ENCODE data around the gene DNAH10.

The DNAH10 gene

GRCh38 chr12:123892853-123893252 lies 130.8 kb downstream of the DNAH10 start:
- Mint-ChIP-seq H3K4me1 (no peaks in the 10 kb centered on the region), H3K36me3 (no peaks in the 10 kb centered on the region), H3K27ac (no peak overlapping the region), H3K9me3 (no peaks in the 10 kb centered on the region), H3K4me3 (no peak overlapping the region), H3K27me3 (peaks cover 1% of the 10 kb centered on the region)

GRCh38 chr12:123893276-123893675 lies 131.2 kb downstream of the DNAH10 start:
- H3K4me3 Mint-ChIP-seq, result no peak overlapping the region
- H3K27ac Mint-ChIP-seq, result no peak overlapping the region

GRCh38 chr12:123894823-123895345 lies 132.8 kb downstream of the DNAH10 start:
- H3K36me3 Mint-ChIP-seq, result no peaks in the 10 kb centered on the region
- peaks cover 1% of the 10 kb centered on the region for H3K27me3 Mint-ChIP-seq
- H3K4me1 Mint-ChIP-seq, result no peaks in the 10 kb centered on the region
- no peak overlapping the region for H3K4me3 Mint-ChIP-seq
- H3K9me3 Mint-ChIP-seq, result no peaks in the 10 kb centered on the region
- no peak overlapping the region for H3K27ac Mint-ChIP-seq

More at GRCh38 chr12:123893276-123893675, 131.2 kb downstream of the DNAH10 start:
- Mint-ChIP-seq H3K4me1 (no peaks in the 10 kb centered on the region), H3K9me3 (no peaks in the 10 kb centered on the region), H3K36me3 (no peaks in the 10 kb centered on the region), H3K27me3 (peaks cover 1% of the 10 kb centered on the region)

GRCh38 chr12:123895451-123895850 lies 133.3 kb downstream of the DNAH10 start:
- Mint-ChIP-seq H3K4me1 (no peaks in the 10 kb centered on the region), H3K27ac (no peak overlapping the region), H3K9me3 (no peaks in the 10 kb centered on the region), H3K27me3 (peaks cover 1% of the 10 kb centered on the region), H3K4me3 (no peak overlapping the region), H3K36me3 (no peaks in the 10 kb centered on the region)

- H3K27ac Mint-ChIP-seq, result no peak overlapping the region
- H3K4me1 Mint-ChIP-seq, result peaks cover 5% of the 10 kb centered on the region
- no peak overlapping the region for H3K4me3 Mint-ChIP-seq
- no peaks in the 10 kb centered on the region for H3K27me3 Mint-ChIP-seq
- no peaks in the 10 kb centered on the region for H3K36me3 Mint-ChIP-seq
- H3K9me3 Mint-ChIP-seq, result no peaks in the 10 kb centered on the region
Observed at GRCh38 chr12:123896767-123897166, 134.7 kb downstream of the DNAH10 start.

GRCh38 chr12:123897221-123897620 lies 135.1 kb downstream of the DNAH10 start:
- Mint-ChIP-seq H3K36me3 (no peaks in the 10 kb centered on the region), H3K4me3 (no peak overlapping the region), H3K4me1 (peaks cover 5% of the 10 kb centered on the region), H3K27ac (no peak overlapping the region), H3K9me3 (no peaks in the 10 kb centered on the region), H3K27me3 (no peaks in the 10 kb centered on the region)

- Mint-ChIP-seq H3K4me1 (peaks cover 5% of the 10 kb centered on the region), H3K4me3 (no peak overlapping the region), H3K27me3 (no peaks in the 10 kb centered on the region), H3K27ac (no peak overlapping the region), H3K36me3 (no peaks in the 10 kb centered on the region), H3K9me3 (no peaks in the 10 kb centered on the region)
Observed at GRCh38 chr12:123898673-123899072, 136.6 kb downstream of the DNAH10 start.

GRCh38 chr12:123899368-123899767 lies 137.3 kb downstream of the DNAH10 start:
- Mint-ChIP-seq H3K9me3 (no peaks in the 10 kb centered on the region), H3K4me1 (peaks cover 5% of the 10 kb centered on the region), H3K27ac (no peak overlapping the region), H3K36me3 (no peaks in the 10 kb centered on the region), H3K27me3 (no peaks in the 10 kb centered on the region), H3K4me3 (no peak overlapping the region)

- H3K4me3 Mint-ChIP-seq, result no peak overlapping the region
Observed at GRCh38 chr12:123900871-123901376, 138.8 kb downstream of the DNAH10 start.

GRCh38 chr12:123902821-123903220 lies 140.7 kb downstream of the DNAH10 start:
- H3K27me3 Mint-ChIP-seq, result no peaks in the 10 kb centered on the region
- H3K4me3 Mint-ChIP-seq, result no peak overlapping the region
- H3K4me1 Mint-ChIP-seq, result peaks cover 12% of the 10 kb centered on the region
- H3K27ac Mint-ChIP-seq, result no peak overlapping the region
- no peaks in the 10 kb centered on the region for H3K36me3 Mint-ChIP-seq
- H3K9me3 Mint-ChIP-seq, result no peaks in the 10 kb centered on the region

More at GRCh38 chr12:123900871-123901376, 138.8 kb downstream of the DNAH10 start:
- no peaks in the 10 kb centered on the region for H3K27me3 Mint-ChIP-seq
- H3K9me3 Mint-ChIP-seq, result no peaks in the 10 kb centered on the region
- no peaks in the 10 kb centered on the region for H3K36me3 Mint-ChIP-seq
- no peak overlapping the region for H3K27ac Mint-ChIP-seq
- peaks cover 12% of the 10 kb centered on the region for H3K4me1 Mint-ChIP-seq

GRCh38 chr12:123903301-123904065 lies 141.4 kb downstream of the DNAH10 start:
- Mint-ChIP-seq H3K4me1 (peaks cover 12% of the 10 kb centered on the region), H3K27ac (no peak overlapping the region), H3K27me3 (no peaks in the 10 kb centered on the region), H3K4me3 (no peak overlapping the region), H3K9me3 (no peaks in the 10 kb centered on the region), H3K36me3 (no peaks in the 10 kb centered on the region)

- Mint-ChIP-seq H3K4me1 (peaks cover 12% of the 10 kb centered on the region), H3K27ac (peak overlapping the region; percentile 52), H3K4me3 (no peak overlapping the region), H3K27me3 (no peaks in the 10 kb centered on the region), H3K36me3 (no peaks in the 10 kb centered on the region), H3K9me3 (no peaks in the 10 kb centered on the region)
Observed at GRCh38 chr12:123905319-123905925, 143.3 kb downstream of the DNAH10 start.

GRCh38 chr12:123906711-123907420 lies 144.8 kb downstream of the DNAH10 start:
- no peak overlapping the region for H3K4me3 Mint-ChIP-seq
- no peaks in the 10 kb centered on the region for H3K36me3 Mint-ChIP-seq
- H3K9me3 Mint-ChIP-seq, result no peaks in the 10 kb centered on the region
- H3K27me3 Mint-ChIP-seq, result no peaks in the 10 kb centered on the region
- peaks cover 11% of the 10 kb centered on the region for H3K4me1 Mint-ChIP-seq
- no peak overlapping the region for H3K27ac Mint-ChIP-seq

GRCh38 chr12:123907726-123908476 lies 145.8 kb downstream of the DNAH10 start:
- Mint-ChIP-seq H3K27me3 (no peaks in the 10 kb centered on the region), H3K4me1 (peaks cover 11% of the 10 kb centered on the region), H3K27ac (no peak overlapping the region), H3K4me3 (no peak overlapping the region), H3K36me3 (no peaks in the 10 kb centered on the region), H3K9me3 (no peaks in the 10 kb centered on the region)

Data from activated naive CD4-positive, alpha-beta T cell treated with anti-CD3 and anti-CD28 coated beads, Interleukin-2, amount 50 U/mL, for 24 hours (primary cell).